Esophagus squamous epithelium (tissue), 5 donors: ENCODE measurements around the gene TNS1. TPM values are rescaled to one million over a fixed set of nuclear protein-coding genes. Genes with fewer than 3 reads are reported as not detected.

ENCODE experiments used
- DNase-seq: peaks from one replicate; lab custom pipeline; 2025; lab: John Stamatoyannopoulos, UW
- H3K27ac ChIP-seq, 4 donors: fragments of 200-600 bp; sonication (generic); one replicate each; pipeline ENCODE4 v1.5.1; 2016 to 2019; ENCODE audit warnings: mild to moderate bottlenecking in 1 of 4
- H3K27me3 ChIP-seq, 4 donors: fragments of 200-600 bp; sonication (generic); 1 replicate in 3 of 4; 2 replicates in 1 of 4; pipeline versions ENCODE4 v1.5.1 to v1.6.0; 2017 to 2021; ENCODE audit warnings: antibody characterized with exemption in 1 of 4
- H3K36me3 ChIP-seq, 3 donors: fragments of 200-600 bp; sonication (generic); one replicate each; pipeline ENCODE4 v1.5.1; 2016 to 2019
- H3K4me1 ChIP-seq, 3 donors: fragments of 200-600 bp; sonication (generic); one replicate each; pipeline ENCODE4 v1.5.1; 2017 to 2019
- H3K4me3 ChIP-seq, 4 donors: fragments of 200-600 bp; sonication (generic); 1 replicate in 3 of 4; 2 replicates in 1 of 4; pipeline ENCODE4 v1.5.1; 2016 to 2019; ENCODE audit warnings: mild to moderate bottlenecking in 2 of 4, moderate library complexity in 1 of 4
- H3K9me3 ChIP-seq, 3 donors: fragments of 200-600 bp; sonication (generic); one replicate each; pipeline ENCODE4 v1.5.1; 2016 to 2019
- POLR2A ChIP-seq, 4 donors: fragments of 450-650 bp; IDR thresholded peaks; one replicate each; pipeline ENCODE4 v1.6.1; 2017; ENCODE audit warnings: antibody characterized with exemption in 4 of 4, mild to moderate bottlenecking in 4 of 4, moderate library complexity in 3 of 4
- WGBS, 2 donors: methylation state at CpG; one replicate each; pipeline ENCODE4 v1.1.5; 2018; 5-methylcytosine and 5-hydroxymethylcytosine counted together
- intact Hi-C: fragments of 100-400 bp; cut with DNase I; formaldehyde crosslinking; loops from one replicate; pipeline ENCODE4 v1.15.0; 2022
- total RNA-seq, 4 donors: library from RNA; depleted of rRNA; stranded (reverse); fragments of >200 nt; gene quantifications; one replicate each; pipeline ENCODE4 v1.1.0, GENCODE V29; 2016
- TF ChIP-seq, protein P1 (sequence below), 6 experiments: fragments of 450-650 bp in 4 of 6; fragments of 200-600 bp in 2 of 6; sonication (generic) in 2 of 6; IDR thresholded peaks; one replicate each; pipeline ENCODE4 v1.5.1; 2016 to 2019; ENCODE audit warnings: antibody characterized with exemption in 6 of 6, mild to moderate bottlenecking in 4 of 6, moderate library complexity in 4 of 6
- donor health status: DM: yes; HTN: yes; CAD: no.

TNS1 gene
- total RNA-seq, 4 donors from 2014 or later: 34.7 to 201 (median 59.2) TPM

DNA sequence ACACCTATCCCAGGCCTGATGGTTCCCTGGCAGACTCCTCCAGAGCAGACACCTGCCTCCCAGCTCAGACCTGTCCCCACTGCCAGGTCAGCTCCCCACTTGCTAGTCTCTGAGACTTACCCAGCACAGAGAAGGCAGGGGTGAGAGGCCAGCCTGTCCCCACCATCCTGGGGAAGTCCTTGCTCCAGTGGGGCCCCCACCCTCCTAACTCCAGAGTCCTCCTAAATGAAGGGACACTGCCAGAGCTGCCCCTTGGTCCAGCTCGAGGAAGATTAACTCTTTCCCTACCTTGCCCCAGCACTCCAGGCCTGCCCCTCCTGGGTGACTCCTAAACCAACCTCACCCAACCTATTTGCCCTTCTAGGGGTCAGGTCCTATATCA, 30.4 kb upstream of the TNS1 start:
- DNase-seq: no peak
- H3K4me3 ChIP-seq: no peak overlapping the region
- TF ChIP-seq POLR2A (IDR thresholded peaks at IDR 0.05): no peak
- TF ChIP-seq, protein P1, sequence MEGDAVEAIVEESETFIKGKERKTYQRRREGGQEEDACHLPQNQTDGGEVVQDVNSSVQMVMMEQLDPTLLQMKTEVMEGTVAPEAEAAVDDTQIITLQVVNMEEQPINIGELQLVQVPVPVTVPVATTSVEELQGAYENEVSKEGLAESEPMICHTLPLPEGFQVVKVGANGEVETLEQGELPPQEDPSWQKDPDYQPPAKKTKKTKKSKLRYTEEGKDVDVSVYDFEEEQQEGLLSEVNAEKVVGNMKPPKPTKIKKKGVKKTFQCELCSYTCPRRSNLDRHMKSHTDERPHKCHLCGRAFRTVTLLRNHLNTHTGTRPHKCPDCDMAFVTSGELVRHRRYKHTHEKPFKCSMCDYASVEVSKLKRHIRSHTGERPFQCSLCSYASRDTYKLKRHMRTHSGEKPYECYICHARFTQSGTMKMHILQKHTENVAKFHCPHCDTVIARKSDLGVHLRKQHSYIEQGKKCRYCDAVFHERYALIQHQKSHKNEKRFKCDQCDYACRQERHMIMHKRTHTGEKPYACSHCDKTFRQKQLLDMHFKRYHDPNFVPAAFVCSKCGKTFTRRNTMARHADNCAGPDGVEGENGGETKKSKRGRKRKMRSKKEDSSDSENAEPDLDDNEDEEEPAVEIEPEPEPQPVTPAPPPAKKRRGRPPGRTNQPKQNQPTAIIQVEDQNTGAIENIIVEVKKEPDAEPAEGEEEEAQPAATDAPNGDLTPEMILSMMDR (IDR thresholded peaks at IDR 0.05): no peak
- 25 to 40% methylated on average over 1 of the region's 1 CpG for WGBS, 2 donors
- peaks cover 29 to 71% (median 36%) of the 10 kb centered on the region in 3 donors for H3K4me1 ChIP-seq
- intact Hi-C loops: no loop called here
- H3K27me3 ChIP-seq: peaks cover 0 to 19% (median 0%) of the 10 kb centered on the region in 4 donors
- H3K36me3 ChIP-seq: no peaks in the 10 kb centered on the region
- peak overlapping the region in 1 of 4 donors; percentile 10 for H3K27ac ChIP-seq
- no peaks in the 10 kb centered on the region for H3K9me3 ChIP-seq

DNA sequence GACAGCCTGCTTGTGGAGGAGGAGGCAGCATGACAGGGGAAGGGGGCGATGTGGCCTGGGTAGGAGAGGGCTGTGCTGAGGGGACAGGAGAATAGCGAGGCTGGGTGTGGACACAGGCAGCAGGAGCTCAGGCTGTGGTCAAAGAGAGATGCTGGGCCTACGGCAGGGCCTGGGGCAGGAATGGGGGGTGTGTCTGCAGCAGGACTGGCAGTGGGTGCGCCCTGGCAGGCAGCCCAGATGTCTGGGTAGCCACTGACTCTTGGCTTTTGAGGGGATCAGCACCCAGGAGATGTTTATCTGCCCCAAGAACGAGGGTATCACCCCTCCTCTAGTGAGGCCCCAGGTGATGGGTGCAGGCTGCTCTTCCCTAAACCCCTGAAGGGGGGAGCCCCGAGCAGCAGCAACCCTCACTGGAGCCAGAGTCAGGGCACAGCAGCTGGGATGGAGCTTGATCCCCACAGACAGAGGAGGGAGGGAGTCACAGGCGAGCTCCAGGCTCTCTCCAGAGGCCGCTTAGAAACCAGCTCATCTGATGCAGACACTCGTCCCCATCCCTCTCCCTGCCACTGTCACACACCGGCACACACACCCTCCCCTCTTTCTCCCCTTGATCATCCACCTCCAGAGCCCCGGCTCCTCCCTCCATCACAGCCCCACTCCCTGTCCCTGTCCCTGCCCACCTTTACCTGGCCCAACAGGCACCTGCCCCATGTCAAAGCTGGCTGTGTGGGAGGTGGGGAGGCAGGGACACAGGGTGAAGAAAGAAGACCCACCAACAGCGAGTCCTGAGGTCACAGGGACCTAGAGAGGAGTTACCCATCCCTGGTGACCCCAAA, 29.8 kb upstream of the TNS1 start:
- intact Hi-C loops: no loop called here
- Histone ChIP-seq H3K36me3 (no peaks in the 10 kb centered on the region), H3K4me1 (peaks cover 31 to 78% (median 42%) of the 10 kb centered on the region in 3 donors), H3K27ac (peak overlapping the region in 3 of 4 donors; percentile 27 to 61 (median 52)), H3K27me3 (peaks cover 0 to 19% (median 0%) of the 10 kb centered on the region in 4 donors), H3K9me3 (no peaks in the 10 kb centered on the region), H3K4me3 (no peak overlapping the region)
- 47 to 54% methylated on average over 8 to 10 of the region's 12 CpGs for WGBS, 2 donors
- TF ChIP-seq, protein P1 (IDR thresholded peaks at IDR 0.05): no peak
- TF ChIP-seq POLR2A (IDR thresholded peaks at IDR 0.05): no peak
- no peak for DNase-seq

DNA sequence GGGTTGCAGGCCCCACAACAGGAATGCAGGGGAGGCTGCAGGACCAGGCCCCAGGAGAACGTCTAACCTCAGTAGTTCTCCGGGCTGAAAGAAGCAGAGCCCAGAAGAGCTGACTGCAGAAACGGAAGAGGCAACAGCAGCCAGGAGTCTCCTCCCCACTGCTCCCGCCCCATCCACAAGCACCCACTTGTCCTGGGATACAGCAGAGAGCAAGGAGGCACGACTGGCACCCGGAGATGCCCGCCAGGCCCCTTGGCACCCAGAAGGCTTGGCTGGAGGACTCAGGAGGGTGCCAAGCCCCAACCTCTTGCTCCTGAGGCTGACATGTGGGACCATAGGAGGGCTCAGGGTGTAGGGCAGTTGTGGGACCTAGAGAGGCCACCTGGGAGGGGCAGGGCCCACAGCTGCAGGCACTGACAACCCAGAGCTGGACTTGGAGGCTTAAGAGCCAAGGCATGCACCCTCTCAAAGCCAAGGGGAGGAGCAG, 29.0 kb upstream of the TNS1 start:
- H3K27me3 ChIP-seq: peaks cover 0 to 19% (median 0%) of the 10 kb centered on the region in 4 donors
- no peaks in the 10 kb centered on the region for H3K36me3 ChIP-seq
- TF ChIP-seq, protein P1 (IDR thresholded peaks at IDR 0.05): no peak
- no peak for TF ChIP-seq POLR2A (IDR thresholded peaks at IDR 0.05)
- peak overlapping the region in 3 of 4 donors; percentile 27 to 61 (median 52) for H3K27ac ChIP-seq
- no peaks in the 10 kb centered on the region for H3K9me3 ChIP-seq
- DNase-seq: no peak
- peaks cover 31 to 85% (median 48%) of the 10 kb centered on the region in 3 donors for H3K4me1 ChIP-seq
- no peak overlapping the region for H3K4me3 ChIP-seq
- intact Hi-C loops: no loop called here
- WGBS, 2 donors: 56% methylated on average over 4 of the region's 7 CpGs; no CpG with 5 or more reads in 1 of the 2 donors

DNA sequence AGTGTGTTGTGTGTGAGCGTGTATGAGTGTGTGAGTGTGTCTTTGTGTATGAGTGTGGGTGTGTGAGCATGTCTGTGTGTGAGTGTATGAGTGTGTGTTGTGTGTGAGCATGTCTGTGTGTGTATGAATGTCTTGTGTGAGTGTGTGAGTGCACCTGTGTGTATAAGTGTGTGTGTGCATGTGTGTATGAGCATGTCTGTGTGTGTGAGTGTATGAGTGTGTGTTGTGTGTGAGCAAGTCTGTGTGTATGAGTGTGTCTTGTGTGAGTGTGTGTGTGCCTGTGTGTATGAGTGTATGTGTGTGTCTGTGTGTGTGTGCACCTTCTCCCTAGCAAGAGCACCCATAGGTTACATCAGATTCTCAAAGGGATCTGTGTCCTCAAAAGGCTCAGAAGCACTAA, 28.5 kb upstream of the TNS1 start:
- Histone ChIP-seq H3K27me3 (peaks cover 0 to 19% (median 0%) of the 10 kb centered on the region in 4 donors), H3K4me3 (no peak overlapping the region), H3K27ac (peak overlapping the region in 3 of 4 donors; percentile 19 to 61 (median 52)), H3K4me1 (peaks cover 34 to 91% (median 53%) of the 10 kb centered on the region in 3 donors), H3K36me3 (no peaks in the 10 kb centered on the region), H3K9me3 (no peaks in the 10 kb centered on the region)
- TF ChIP-seq POLR2A (IDR thresholded peaks at IDR 0.05): no peak
- TF ChIP-seq, protein P1 (IDR thresholded peaks at IDR 0.05): no peak
- no peak for DNase-seq
- WGBS, 2 donors: 65 to 68% methylated on average over 1 of the region's 1 CpG
- intact Hi-C loops: no loop called here
